A549 (cell line): ENCODE results near the gene SSBP3. TPM values are rescaled to one million over a fixed set of nuclear protein-coding genes. Genes with fewer than 3 reads are reported as not detected.

Experiments
- ATAC-seq, 2 experiments: fragments of 200-7000 bp in 1 of 2; fragments of >200 bp in 1 of 2; cut with Nextera tagmentation in 1 of 2; cut with Tn5 transposase in 1 of 2; 3 replicates each; pipeline versions ENCODE4 v1.8.0 to v1.9.1; 2018 to 2020; ENCODE audit warnings: mild to moderate bottlenecking in 1 of 2, moderate library complexity in 1 of 2
- CTCF ChIA-PET: fragments of 300-600 bp; sonication (Branson Sonifier 250); formaldehyde crosslinking; extraction: SDS; loops from one replicate; lab custom pipeline; 2021; ENCODE audit warnings: antibody characterized with exemption, inconsistent platforms; lab: Yijun Ruan, JAX
- POLR2A ChIA-PET: fragments of 350-600 bp; formaldehyde crosslinking; extraction: SDS; loops from one replicate; lab custom pipeline; 2021; ENCODE audit warnings: antibody characterized with exemption, inconsistent platforms; lab: Yijun Ruan, JAX
- DNase-seq, 2 experiments: peaks; one replicate each; pipeline versions ENCODE4 v3.0.0 to v3.0.0-alpha.2; 2011 to 2016; ENCODE audit warnings: low read depth in 1 of 2, low spot score in 1 of 2
- FAIRE-seq: peaks from 2 replicates; lab custom pipeline; 2011; peaks lifted over from hg19 to GRCh38; lab: Jason Lieb, UNC
- H3K27ac ChIP-seq, 2 experiments: fragments of >200 bp; sonication (Bioruptor Twin); formaldehyde crosslinking; 3 replicates each; pipeline ENCODE4 v1.5.1; 2016 to 2017
- H3K4me1 ChIP-seq: fragments of >200 bp; sonication (Bioruptor Twin); formaldehyde crosslinking; 3 replicates; pipeline ENCODE4 v1.6.1; 2016
- H3K4me2 ChIP-seq: fragments of >200 bp; sonication (Bioruptor Twin); formaldehyde crosslinking; 3 replicates; pipeline ENCODE4 v1.6.1; 2016
- H3K4me3 ChIP-seq: fragments of >200 bp; sonication (Bioruptor Twin); formaldehyde crosslinking; 3 replicates; pipeline ENCODE4 v1.5.1; 2016
- H3K9me3 ChIP-seq: fragments of >200 bp; sonication (Bioruptor Twin); formaldehyde crosslinking; 3 replicates; pipeline ENCODE4 v1.6.1; 2016
- CHD2 ChIP-seq: fragments of 150-350 bp; IDR thresholded peaks from 2 replicates; pipeline ENCODE4 v1.6.1; 2014; ENCODE audit warnings: low read length; ENCODE audit not compliant: partially characterized antibody
- CHD4 ChIP-seq: fragments of 200-600 bp; sonication (generic); IDR thresholded peaks from 2 replicates; pipeline ENCODE4 v1.6.1; 2016; ENCODE audit warnings: antibody characterized with exemption, mild to moderate bottlenecking, borderline replicate concordance
- EHMT2 ChIP-seq: fragments of 200-600 bp; sonication (generic); IDR thresholded peaks from 2 replicates; pipeline ENCODE4 v1.6.1; 2016; ENCODE audit warnings: antibody characterized with exemption, low read depth, mild to moderate bottlenecking, moderate library complexity
- ESRRA ChIP-seq: fragments of 150-350 bp; IDR thresholded peaks from 2 replicates; pipeline ENCODE4 v1.6.1; 2014; ENCODE audit warnings: mild to moderate bottlenecking, low read length, borderline replicate concordance
- HEYL ChIP-seq: fragments of 250-450 bp; sonication (Bioruptor Pico); IDR thresholded peaks from 2 replicates; pipeline ENCODE4 v1.8.0; 2021; ENCODE audit warnings: mild to moderate bottlenecking, moderate library complexity
- HOXA7 ChIP-seq: fragments of 250-450 bp; sonication (Bioruptor Pico); IDR thresholded peaks from 2 replicates; pipeline ENCODE4 v1.5.0; 2020; ENCODE audit warnings: mild to moderate bottlenecking, moderate library complexity
- HOXB13 ChIP-seq: fragments of 250-450 bp; sonication (Bioruptor Pico); IDR thresholded peaks from 2 replicates; pipeline ENCODE4 v1.5.0; 2020; ENCODE audit warnings: low read depth, mild to moderate bottlenecking, moderate library complexity
- HOXB5 ChIP-seq: fragments of 250-450 bp; sonication (Bioruptor Pico); IDR thresholded peaks from 2 replicates; pipeline ENCODE4 v1.5.0; 2020; ENCODE audit warnings: mild to moderate bottlenecking, moderate library complexity
- JUN ChIP-seq, 2 experiments: fragments of >200 bp; sonication (Bioruptor Twin); formaldehyde crosslinking; IDR thresholded peaks; 2 replicates in 1 of 2; 3 replicates in 1 of 2; pipeline ENCODE4 v1.6.1; 2016 to 2017
- JUNB ChIP-seq: fragments of >200 bp; sonication (Bioruptor Twin); formaldehyde crosslinking; IDR thresholded peaks from 2 replicates; pipeline ENCODE4 v1.6.1; 2016
- MAFK ChIP-seq: fragments of 450-650 bp; IDR thresholded peaks from 2 replicates; pipeline ENCODE4 v1.6.1; 2014; ENCODE audit not compliant: partially characterized antibody
- NFE2L2 ChIP-seq: fragments of 150-350 bp; conservative IDR thresholded peaks from 2 replicates; pipeline ENCODE4 v1.6.1; 2014; ENCODE audit warnings: low read length
- NPAS2 ChIP-seq: fragments of 250-450 bp; sonication (Bioruptor Pico); IDR thresholded peaks from 2 replicates; pipeline ENCODE4 v1.8.0; 2022; ENCODE audit warnings: mild to moderate bottlenecking, moderate library complexity, borderline replicate concordance
- NR3C1 ChIP-seq: fragments of >200 bp; sonication (Bioruptor Twin); formaldehyde crosslinking; IDR thresholded peaks from 3 replicates; pipeline ENCODE4 v1.6.1; 2017
- RARB ChIP-seq: fragments of 250-450 bp; sonication (Bioruptor Pico); IDR thresholded peaks from 2 replicates; pipeline ENCODE4 v1.8.0; 2021; ENCODE audit warnings: mild to moderate bottlenecking, moderate library complexity
- RCOR1 ChIP-seq: fragments of 150-350 bp; IDR thresholded peaks from 2 replicates; pipeline ENCODE4 v1.6.1; 2014; ENCODE audit warnings: antibody characterized with exemption, low read length, low read depth
- RFX5 ChIP-seq: fragments of 450-650 bp; IDR thresholded peaks from 2 replicates; pipeline ENCODE4 v1.7.1; 2014; ENCODE audit warnings: antibody characterized with exemption, mild to moderate bottlenecking, moderate library complexity
- SMC3 ChIP-seq: fragments of >200 bp; sonication (Bioruptor Twin); formaldehyde crosslinking; IDR thresholded peaks from 3 replicates; pipeline ENCODE4 v1.6.1; 2018; ENCODE audit warnings: inconsistent platforms
- TP53 ChIP-seq: fragments of 250-450 bp; sonication (Bioruptor Pico); IDR thresholded peaks from 2 replicates; pipeline ENCODE4 v1.5.0; 2021; ENCODE audit warnings: mild to moderate bottlenecking, moderate library complexity
- ZC3H11A ChIP-seq: fragments of 450-650 bp; IDR thresholded peaks from 2 replicates; pipeline ENCODE4 v1.6.1; 2014; ENCODE audit warnings: antibody characterized with exemption, mild to moderate bottlenecking
- ZFP36 ChIP-seq: fragments of 450-650 bp; IDR thresholded peaks from 2 replicates; pipeline ENCODE4 v1.6.1; 2014; ENCODE audit warnings: borderline replicate concordance; ENCODE audit not compliant: partially characterized antibody
- ZNF302 ChIP-seq: fragments of 250-450 bp; sonication (Bioruptor Pico); IDR thresholded peaks from 2 replicates; pipeline ENCODE4 v1.9.0; 2021; ENCODE audit warnings: inconsistent platforms, mild to moderate bottlenecking, moderate library complexity
- WGBS: methylation state at CpG from one replicate; pipeline ENCODE4 v1.1.6; 2017; ENCODE audit errors: missing lambda C conversion rate; 5-methylcytosine and 5-hydroxymethylcytosine counted together
- polyA plus RNA-seq, 4 experiments: library from polyadenylated mRNA; depleted of rRNA in 3 of 4; stranded (reverse); fragments of >200 nt; fragmentation: RNase III in 1 of 4; extraction: RNeasy Plus Mini Kit Qiagen cat#74134 plus additional on column Dnase treatment in 1 of 4; gene quantifications; 2 replicates in 3 of 4; 3 replicates in 1 of 4; pipeline ENCODE4 v1.2.3, GENCODE V29; 2011 to 2017
- TF ChIP-seq, protein P1 (sequence below): fragments of >200 bp; sonication (Bioruptor Twin); formaldehyde crosslinking; IDR thresholded peaks from 3 replicates; pipeline ENCODE4 v1.5.1; 2016
- TF ChIP-seq, protein P2 (sequence below): fragments of 450-650 bp; IDR thresholded peaks from 2 replicates; pipeline ENCODE4 v1.6.1; 2014; ENCODE audit warnings: antibody characterized with exemption
- TF ChIP-seq, protein P3 (sequence below): fragments of 200-600 bp; sonication (generic); IDR thresholded peaks from 2 replicates; pipeline ENCODE4 v1.6.1; 2016; ENCODE audit warnings: antibody characterized with exemption, mild to moderate bottlenecking, moderate library complexity
- TF ChIP-seq, protein P4 (sequence below): IDR thresholded peaks from 2 replicates; pipeline ENCODE4 v1.6.1; 2012

SSBP3 gene
- polyA plus RNA-seq, 2 of the 4 experiments (the other 2 are of a cell fraction), result 7.2 to 9.1 TPM

DNA sequence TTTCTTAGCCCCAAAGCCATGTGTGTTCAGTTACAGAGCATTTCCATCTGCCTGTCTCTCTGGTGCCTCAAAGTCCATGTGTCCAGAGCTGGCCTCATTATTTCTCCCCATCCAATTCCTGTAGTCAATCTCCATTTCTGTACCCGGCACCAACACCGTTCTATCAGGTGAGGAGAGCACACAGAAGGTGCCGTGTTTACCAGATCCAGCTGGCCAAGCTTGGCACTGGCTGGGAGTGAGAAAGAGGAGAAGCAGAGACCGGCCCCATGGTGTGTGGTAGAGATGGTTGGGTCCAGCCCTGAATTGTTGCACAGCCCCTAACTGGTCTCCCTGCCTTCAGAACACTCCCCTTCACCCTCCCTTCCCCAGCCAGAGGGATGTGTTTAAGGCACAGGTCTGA is 7.5 kb upstream of the SSBP3 start (continued):
- TF ChIP-seq CHD4 (no peak), HOXA7 (CRISPR knock-in tag) (no peak), ZFP36 (no peak), ZC3H11A (no peak), SMC3 (no peak), NFE2L2 (no peak), HOXB13 (no peak), CHD2 (no peak), JUN (IDR thresholded peaks at IDR 0.05) (no peak), EHMT2 (no peak)
- TF ChIP-seq, protein P1, sequence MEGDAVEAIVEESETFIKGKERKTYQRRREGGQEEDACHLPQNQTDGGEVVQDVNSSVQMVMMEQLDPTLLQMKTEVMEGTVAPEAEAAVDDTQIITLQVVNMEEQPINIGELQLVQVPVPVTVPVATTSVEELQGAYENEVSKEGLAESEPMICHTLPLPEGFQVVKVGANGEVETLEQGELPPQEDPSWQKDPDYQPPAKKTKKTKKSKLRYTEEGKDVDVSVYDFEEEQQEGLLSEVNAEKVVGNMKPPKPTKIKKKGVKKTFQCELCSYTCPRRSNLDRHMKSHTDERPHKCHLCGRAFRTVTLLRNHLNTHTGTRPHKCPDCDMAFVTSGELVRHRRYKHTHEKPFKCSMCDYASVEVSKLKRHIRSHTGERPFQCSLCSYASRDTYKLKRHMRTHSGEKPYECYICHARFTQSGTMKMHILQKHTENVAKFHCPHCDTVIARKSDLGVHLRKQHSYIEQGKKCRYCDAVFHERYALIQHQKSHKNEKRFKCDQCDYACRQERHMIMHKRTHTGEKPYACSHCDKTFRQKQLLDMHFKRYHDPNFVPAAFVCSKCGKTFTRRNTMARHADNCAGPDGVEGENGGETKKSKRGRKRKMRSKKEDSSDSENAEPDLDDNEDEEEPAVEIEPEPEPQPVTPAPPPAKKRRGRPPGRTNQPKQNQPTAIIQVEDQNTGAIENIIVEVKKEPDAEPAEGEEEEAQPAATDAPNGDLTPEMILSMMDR, result no peak

DNA sequence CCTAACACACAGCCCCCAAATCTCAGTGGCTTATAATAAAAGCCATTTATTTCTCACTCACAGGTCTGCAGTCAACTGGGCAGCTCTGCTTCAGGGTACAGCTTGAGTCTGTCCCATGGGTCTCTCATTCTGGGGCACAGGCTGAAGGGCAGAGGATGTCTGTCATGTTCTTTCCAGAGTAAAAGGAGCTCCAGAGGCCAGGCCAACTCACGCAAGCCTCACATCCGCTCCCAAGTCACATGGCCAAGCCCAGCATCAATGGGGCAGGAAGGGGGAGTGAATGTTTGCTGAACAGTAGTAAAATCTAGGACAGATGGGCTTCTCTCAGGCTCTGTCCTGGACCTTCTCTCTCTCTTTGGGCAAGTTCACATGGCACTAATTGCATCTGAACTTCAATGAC is 7.1 kb upstream of the SSBP3 start:
- ATAC-seq (no peak), DNase-seq (no peak), FAIRE-seq (no peak)
- TF ChIP-seq TP53 (CRISPR knock-in tag), result no peak
- TF ChIP-seq HOXB5, result no peak
- no peak overlapping the region for H3K4me3 ChIP-seq
- no peak overlapping the region for H3K4me2 ChIP-seq
- ChIA-PET CTCF (interaction anchor here (0.6 kb wide), 1 partner anchor 14 kb away, joined by 4 read pairs; no protein-coding TSS in a partner anchor), POLR2A (no interaction called here)
- WGBS, result 93% methylated on average over 2 of the region's 2 CpGs
- no peaks in the 10 kb centered on the region for H3K9me3 ChIP-seq
- no peak overlapping the region for H3K27ac ChIP-seq
- H3K4me1 ChIP-seq, result peaks cover 13% of the 10 kb centered on the region

DNA sequence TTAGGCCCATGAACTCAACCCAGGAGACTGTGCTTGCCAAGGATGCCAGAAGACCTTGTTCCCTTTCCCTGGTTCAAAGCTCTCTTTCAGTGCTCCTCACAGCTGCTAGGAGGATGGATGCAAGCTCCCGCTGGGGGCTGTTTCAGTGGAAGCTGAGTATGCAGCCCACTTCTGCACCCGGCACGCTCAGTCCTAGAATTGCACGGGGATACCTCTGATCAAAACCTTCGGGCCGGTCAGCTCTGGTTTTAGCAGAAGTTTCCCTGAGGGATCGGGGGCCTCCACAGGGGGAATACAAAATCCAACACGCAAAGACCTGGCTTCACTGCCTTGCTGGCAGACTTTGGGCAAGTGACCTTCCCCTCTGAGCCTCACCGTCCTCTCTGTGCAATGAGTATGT is 4.2 kb upstream of the SSBP3 start:
- Histone ChIP-seq H3K9me3 (no peaks in the 10 kb centered on the region), H3K4me3 (no peak overlapping the region), H3K4me2 (no peak overlapping the region), H3K27ac (peak overlapping the region in 1 of 2 experiments; percentile 99; a peak in 1 of 6 replicates), H3K4me1 (peaks cover 19% of the 10 kb centered on the region)
- 93% methylated on average over 9 of the region's 9 CpGs for WGBS
- no peak for DNase-seq
- TF ChIP-seq RARB (CRISPR knock-in tag) (no peak), RFX5 (no peak), CHD4 (no peak), MAFK (no peak), NR3C1 (no peak), RCOR1 (no peak), ESRRA (no peak), HEYL (CRISPR knock-in tag) (no peak), JUNB (no peak), ZC3H11A (no peak), CHD2 (no peak), NPAS2 (CRISPR knock-in tag) (no peak), ZNF302 (CRISPR knock-in tag) (no peak)
- TF ChIP-seq, protein P2, sequence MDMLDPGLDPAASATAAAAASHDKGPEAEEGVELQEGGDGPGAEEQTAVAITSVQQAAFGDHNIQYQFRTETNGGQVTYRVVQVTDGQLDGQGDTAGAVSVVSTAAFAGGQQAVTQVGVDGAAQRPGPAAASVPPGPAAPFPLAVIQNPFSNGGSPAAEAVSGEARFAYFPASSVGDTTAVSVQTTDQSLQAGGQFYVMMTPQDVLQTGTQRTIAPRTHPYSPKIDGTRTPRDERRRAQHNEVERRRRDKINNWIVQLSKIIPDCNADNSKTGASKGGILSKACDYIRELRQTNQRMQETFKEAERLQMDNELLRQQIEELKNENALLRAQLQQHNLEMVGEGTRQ, result no peak
- TF ChIP-seq, protein P3, sequence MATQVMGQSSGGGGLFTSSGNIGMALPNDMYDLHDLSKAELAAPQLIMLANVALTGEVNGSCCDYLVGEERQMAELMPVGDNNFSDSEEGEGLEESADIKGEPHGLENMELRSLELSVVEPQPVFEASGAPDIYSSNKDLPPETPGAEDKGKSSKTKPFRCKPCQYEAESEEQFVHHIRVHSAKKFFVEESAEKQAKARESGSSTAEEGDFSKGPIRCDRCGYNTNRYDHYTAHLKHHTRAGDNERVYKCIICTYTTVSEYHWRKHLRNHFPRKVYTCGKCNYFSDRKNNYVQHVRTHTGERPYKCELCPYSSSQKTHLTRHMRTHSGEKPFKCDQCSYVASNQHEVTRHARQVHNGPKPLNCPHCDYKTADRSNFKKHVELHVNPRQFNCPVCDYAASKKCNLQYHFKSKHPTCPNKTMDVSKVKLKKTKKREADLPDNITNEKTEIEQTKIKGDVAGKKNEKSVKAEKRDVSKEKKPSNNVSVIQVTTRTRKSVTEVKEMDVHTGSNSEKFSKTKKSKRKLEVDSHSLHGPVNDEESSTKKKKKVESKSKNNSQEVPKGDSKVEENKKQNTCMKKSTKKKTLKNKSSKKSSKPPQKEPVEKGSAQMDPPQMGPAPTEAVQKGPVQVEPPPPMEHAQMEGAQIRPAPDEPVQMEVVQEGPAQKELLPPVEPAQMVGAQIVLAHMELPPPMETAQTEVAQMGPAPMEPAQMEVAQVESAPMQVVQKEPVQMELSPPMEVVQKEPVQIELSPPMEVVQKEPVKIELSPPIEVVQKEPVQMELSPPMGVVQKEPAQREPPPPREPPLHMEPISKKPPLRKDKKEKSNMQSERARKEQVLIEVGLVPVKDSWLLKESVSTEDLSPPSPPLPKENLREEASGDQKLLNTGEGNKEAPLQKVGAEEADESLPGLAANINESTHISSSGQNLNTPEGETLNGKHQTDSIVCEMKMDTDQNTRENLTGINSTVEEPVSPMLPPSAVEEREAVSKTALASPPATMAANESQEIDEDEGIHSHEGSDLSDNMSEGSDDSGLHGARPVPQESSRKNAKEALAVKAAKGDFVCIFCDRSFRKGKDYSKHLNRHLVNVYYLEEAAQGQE, result no peak
- TF ChIP-seq, protein P4, sequence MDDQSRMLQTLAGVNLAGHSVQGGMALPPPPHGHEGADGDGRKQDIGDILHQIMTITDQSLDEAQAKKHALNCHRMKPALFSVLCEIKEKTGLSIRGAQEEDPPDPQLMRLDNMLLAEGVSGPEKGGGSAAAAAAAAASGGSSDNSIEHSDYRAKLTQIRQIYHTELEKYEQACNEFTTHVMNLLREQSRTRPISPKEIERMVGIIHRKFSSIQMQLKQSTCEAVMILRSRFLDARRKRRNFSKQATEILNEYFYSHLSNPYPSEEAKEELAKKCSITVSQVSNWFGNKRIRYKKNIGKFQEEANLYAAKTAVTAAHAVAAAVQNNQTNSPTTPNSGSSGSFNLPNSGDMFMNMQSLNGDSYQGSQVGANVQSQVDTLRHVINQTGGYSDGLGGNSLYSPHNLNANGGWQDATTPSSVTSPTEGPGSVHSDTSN, result no peak
- FAIRE-seq, result no peak
- POLR2A ChIA-PET, result no interaction called here
- ATAC-seq, result no peak
- CTCF ChIA-PET, result interaction anchor here (1.2 kb wide), 1 partner anchor 13 kb away, joined by 3 read pairs; no protein-coding TSS in a partner anchor
